ENCODE results near the gene GNG12. TPM values are rescaled to one million over a fixed set of nuclear protein-coding genes. Genes with fewer than 3 reads are reported as not detected.

GNG12 gene
- total RNA-seq, 4 donors from 2014 or later: 17.9 to 24.5 (median 22.1) TPM

- no peaks in the 10 kb centered on the region for H3K27me3 ChIP-seq
- H3K27ac ChIP-seq: no peak overlapping the region
- peaks cover 8 to 10% of the 10 kb centered on the region in 2 donors for H3K4me1 ChIP-seq
- ATAC-seq: no peak
- DNase-seq: no peak
- in situ Hi-C loops (cut with MboI; ENCODE audit: low sequenced_read_pairs in 4 of 4) (loop anchor here in 1 of 4 donors (10.0 kb wide), 1 partner anchor 83 kb away; no protein-coding TSS in a partner anchor), intact Hi-C loops (cut with DNase I; ENCODE audit: low total_unique reads) (no loop called here)
- H3K36me3 ChIP-seq: no peaks in the 10 kb centered on the region
- H3K4me3 ChIP-seq: no peak overlapping the region
- no peaks in the 10 kb centered on the region for H3K9me3 ChIP-seq
- TF ChIP-seq, protein P1, sequence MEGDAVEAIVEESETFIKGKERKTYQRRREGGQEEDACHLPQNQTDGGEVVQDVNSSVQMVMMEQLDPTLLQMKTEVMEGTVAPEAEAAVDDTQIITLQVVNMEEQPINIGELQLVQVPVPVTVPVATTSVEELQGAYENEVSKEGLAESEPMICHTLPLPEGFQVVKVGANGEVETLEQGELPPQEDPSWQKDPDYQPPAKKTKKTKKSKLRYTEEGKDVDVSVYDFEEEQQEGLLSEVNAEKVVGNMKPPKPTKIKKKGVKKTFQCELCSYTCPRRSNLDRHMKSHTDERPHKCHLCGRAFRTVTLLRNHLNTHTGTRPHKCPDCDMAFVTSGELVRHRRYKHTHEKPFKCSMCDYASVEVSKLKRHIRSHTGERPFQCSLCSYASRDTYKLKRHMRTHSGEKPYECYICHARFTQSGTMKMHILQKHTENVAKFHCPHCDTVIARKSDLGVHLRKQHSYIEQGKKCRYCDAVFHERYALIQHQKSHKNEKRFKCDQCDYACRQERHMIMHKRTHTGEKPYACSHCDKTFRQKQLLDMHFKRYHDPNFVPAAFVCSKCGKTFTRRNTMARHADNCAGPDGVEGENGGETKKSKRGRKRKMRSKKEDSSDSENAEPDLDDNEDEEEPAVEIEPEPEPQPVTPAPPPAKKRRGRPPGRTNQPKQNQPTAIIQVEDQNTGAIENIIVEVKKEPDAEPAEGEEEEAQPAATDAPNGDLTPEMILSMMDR (IDR thresholded peaks at IDR 0.05 in 4 of 5, conservative IDR thresholded peaks at IDR 0.05 in 1 of 5): no peak
- TF ChIP-seq POLR2A (IDR thresholded peaks at IDR 0.05): no peak
Observed at GRCh38 chr1:67847466-67847865, 14.2 kb upstream of the GNG12 start.

DNA sequence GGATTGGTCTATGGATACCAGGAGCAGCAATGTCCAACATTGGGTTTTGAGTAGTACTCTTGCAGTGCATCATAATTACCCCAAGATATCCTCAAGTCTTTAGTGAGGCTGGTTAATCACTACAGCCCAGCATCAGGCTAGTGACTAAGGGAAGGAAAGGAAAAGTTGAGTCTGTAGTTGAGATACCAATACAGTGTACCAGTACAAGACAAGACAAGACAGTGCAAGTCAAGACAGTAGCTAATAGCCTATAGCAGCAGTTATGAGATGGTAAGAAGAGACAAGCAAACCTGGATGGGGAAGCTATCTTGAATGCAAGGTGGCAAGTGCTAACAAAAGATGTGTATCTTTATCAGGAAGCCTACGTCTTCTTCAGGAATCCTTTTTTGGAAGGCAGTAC lies 13.3 kb upstream of the GNG12 start:
- ATAC-seq: no peak
- no peak for DNase-seq
- Histone ChIP-seq H3K27ac (no peak overlapping the region), H3K9me3 (no peaks in the 10 kb centered on the region), H3K4me1 (peaks cover 9 to 12% of the 10 kb centered on the region in 2 donors), H3K27me3 (no peaks in the 10 kb centered on the region), H3K4me3 (no peak overlapping the region), H3K36me3 (no peaks in the 10 kb centered on the region)
- intact Hi-C loops (cut with DNase I; ENCODE audit: low total_unique reads): no loop called here
- no peak for TF ChIP-seq POLR2A (IDR thresholded peaks at IDR 0.05)
- TF ChIP-seq, protein P1 (IDR thresholded peaks at IDR 0.05 in 4 of 5, conservative IDR thresholded peaks at IDR 0.05 in 1 of 5): no peak
- in situ Hi-C loops (cut with MboI; ENCODE audit: low sequenced_read_pairs in 4 of 4): loop anchor here in 1 of 4 donors (10.0 kb wide), 1 partner anchor 82 kb away; no protein-coding TSS in a partner anchor

DNA sequence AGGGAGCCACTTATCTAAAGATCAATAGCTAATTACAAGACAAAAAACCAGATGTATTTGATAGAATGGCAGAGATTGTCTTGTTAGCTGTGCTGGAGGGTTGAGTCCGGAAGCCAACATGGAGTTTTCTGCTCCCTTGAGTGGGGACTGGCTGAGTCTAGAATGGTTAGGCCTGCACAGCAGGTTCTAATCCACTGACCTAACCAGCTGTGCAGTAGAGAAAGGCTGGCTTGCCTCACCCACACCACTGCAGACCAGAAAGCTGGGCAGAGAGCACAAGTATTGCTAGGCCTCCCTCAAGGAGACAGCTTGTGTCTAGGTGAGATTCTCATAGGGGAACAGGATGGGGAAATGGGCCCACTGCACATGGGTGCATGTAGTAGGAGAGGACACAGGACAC lies 11.7 kb upstream of the GNG12 start:
- no peak for ATAC-seq
- Histone ChIP-seq H3K4me1 (peaks cover 8 to 16% of the 10 kb centered on the region in 2 donors), H3K4me3 (no peak overlapping the region), H3K36me3 (no peaks in the 10 kb centered on the region), H3K27me3 (no peaks in the 10 kb centered on the region), H3K27ac (no peak overlapping the region), H3K9me3 (no peaks in the 10 kb centered on the region)
- DNase-seq: no peak
- TF ChIP-seq, protein P1 (IDR thresholded peaks at IDR 0.05 in 4 of 5, conservative IDR thresholded peaks at IDR 0.05 in 1 of 5): no peak
- TF ChIP-seq POLR2A (IDR thresholded peaks at IDR 0.05): no peak
- in situ Hi-C loops (cut with MboI; ENCODE audit: low sequenced_read_pairs in 4 of 4) (loop anchor here in 1 of 4 donors (10.0 kb wide), 1 partner anchor 80 kb away; no protein-coding TSS in a partner anchor), intact Hi-C loops (cut with DNase I; ENCODE audit: low total_unique reads) (no loop called here)

- H3K4me3 ChIP-seq: no peak overlapping the region
- DNase-seq (no peak), ATAC-seq (no peak)
- in situ Hi-C loops (cut with MboI; ENCODE audit: low sequenced_read_pairs in 4 of 4) (loop anchor here in 1 of 4 donors (10.0 kb wide), 1 partner anchor 79 kb away; no protein-coding TSS in a partner anchor), intact Hi-C loops (cut with DNase I; ENCODE audit: low total_unique reads) (no loop called here)
- H3K4me1 ChIP-seq: peaks cover 5 to 16% of the 10 kb centered on the region in 2 donors
- TF ChIP-seq, protein P1 (IDR thresholded peaks at IDR 0.05 in 4 of 5, conservative IDR thresholded peaks at IDR 0.05 in 1 of 5): no peak
- TF ChIP-seq POLR2A (IDR thresholded peaks at IDR 0.05): no peak
- H3K27ac ChIP-seq: no peak overlapping the region
- no peaks in the 10 kb centered on the region for H3K9me3 ChIP-seq
- no peaks in the 10 kb centered on the region for H3K27me3 ChIP-seq
- H3K36me3 ChIP-seq: no peaks in the 10 kb centered on the region
Observed at GRCh38 chr1:67843746-67844145, 10.5 kb upstream of the GNG12 start.

DNA sequence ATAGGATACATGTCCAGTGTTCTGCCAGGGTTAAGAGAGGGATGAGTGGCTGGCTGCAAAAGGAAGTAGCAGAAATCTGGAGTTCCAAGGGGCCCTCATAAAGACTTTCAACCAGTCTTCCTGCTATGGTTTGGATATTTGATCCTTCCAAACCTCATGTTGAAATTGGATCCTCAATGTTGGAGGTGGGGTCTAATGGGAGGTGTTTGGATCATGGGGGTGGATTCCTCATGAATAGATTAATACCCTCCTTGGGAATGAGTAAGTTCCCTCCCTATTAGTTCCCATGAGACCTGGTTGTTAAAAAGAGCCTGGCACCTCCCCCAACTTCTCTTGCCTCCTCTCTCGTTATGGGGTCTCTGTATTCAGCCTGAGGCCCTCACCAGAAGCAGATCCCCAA lies 10.1 kb upstream of the GNG12 start:
- no peaks in the 10 kb centered on the region for H3K27me3 ChIP-seq
- H3K4me3 ChIP-seq: no peak overlapping the region
- intact Hi-C loops (cut with DNase I; ENCODE audit: low total_unique reads) (no loop called here), in situ Hi-C loops (cut with MboI; ENCODE audit: low sequenced_read_pairs in 4 of 4) (loop anchor here in 1 of 4 donors (10.0 kb wide), 1 partner anchor 79 kb away; no protein-coding TSS in a partner anchor)
- DNase-seq (no peak), ATAC-seq (no peak)
- H3K27ac ChIP-seq: no peak overlapping the region
- H3K36me3 ChIP-seq: no peaks in the 10 kb centered on the region
- TF ChIP-seq POLR2A (IDR thresholded peaks at IDR 0.05): no peak
- TF ChIP-seq, protein P1 (IDR thresholded peaks at IDR 0.05 in 4 of 5, conservative IDR thresholded peaks at IDR 0.05 in 1 of 5): no peak
- peaks cover 5 to 16% of the 10 kb centered on the region in 2 donors for H3K4me1 ChIP-seq
- no peaks in the 10 kb centered on the region for H3K9me3 ChIP-seq
